ENCODE data around the gene KDELR1. TPM values are rescaled to one million over a fixed set of nuclear protein-coding genes. Genes with fewer than 3 reads are reported as not detected.
A peak's percentile ranks its signal among the peaks of the same experiment; 100 is the strongest.

Gene KDELR1
- 100 to 1,000 TPM; 149 to 155 TPM for total RNA-seq
- 187 TPM for polyA plus RNA-seq (ENCODE audit: insufficient read depth, low read depth, low replicate concordance)
- long read RNA-seq, donor 1, transcript KDELR1-201 (5 exons, 1,557 nt), result major isoform, 76 of 180 reads
- long read RNA-seq, donor 1, transcript KDELR1-203 (4 exons, 1,594 nt), result minor isoform, 7 of 180 reads
- long read RNA-seq, donor 1, partial matches to known transcripts, result 70 of 180 reads
- long read RNA-seq, donor 1, other reads (novel, unspliced or antisense), result 24 of 180 reads
- long read RNA-seq, donor 2, transcript KDELR1-201 (5 exons, 1,557 nt), result major isoform, 63 of 68 reads
- long read RNA-seq, donor 2, transcript KDELR1-203 (4 exons, 1,594 nt), result minor isoform, 5 of 68 reads
- long read RNA-seq, donor 2, partial matches to known transcripts, result 0 of 68 reads
- long read RNA-seq, donor 2, other reads (novel, unspliced or antisense), result 0 of 68 reads

DNA sequence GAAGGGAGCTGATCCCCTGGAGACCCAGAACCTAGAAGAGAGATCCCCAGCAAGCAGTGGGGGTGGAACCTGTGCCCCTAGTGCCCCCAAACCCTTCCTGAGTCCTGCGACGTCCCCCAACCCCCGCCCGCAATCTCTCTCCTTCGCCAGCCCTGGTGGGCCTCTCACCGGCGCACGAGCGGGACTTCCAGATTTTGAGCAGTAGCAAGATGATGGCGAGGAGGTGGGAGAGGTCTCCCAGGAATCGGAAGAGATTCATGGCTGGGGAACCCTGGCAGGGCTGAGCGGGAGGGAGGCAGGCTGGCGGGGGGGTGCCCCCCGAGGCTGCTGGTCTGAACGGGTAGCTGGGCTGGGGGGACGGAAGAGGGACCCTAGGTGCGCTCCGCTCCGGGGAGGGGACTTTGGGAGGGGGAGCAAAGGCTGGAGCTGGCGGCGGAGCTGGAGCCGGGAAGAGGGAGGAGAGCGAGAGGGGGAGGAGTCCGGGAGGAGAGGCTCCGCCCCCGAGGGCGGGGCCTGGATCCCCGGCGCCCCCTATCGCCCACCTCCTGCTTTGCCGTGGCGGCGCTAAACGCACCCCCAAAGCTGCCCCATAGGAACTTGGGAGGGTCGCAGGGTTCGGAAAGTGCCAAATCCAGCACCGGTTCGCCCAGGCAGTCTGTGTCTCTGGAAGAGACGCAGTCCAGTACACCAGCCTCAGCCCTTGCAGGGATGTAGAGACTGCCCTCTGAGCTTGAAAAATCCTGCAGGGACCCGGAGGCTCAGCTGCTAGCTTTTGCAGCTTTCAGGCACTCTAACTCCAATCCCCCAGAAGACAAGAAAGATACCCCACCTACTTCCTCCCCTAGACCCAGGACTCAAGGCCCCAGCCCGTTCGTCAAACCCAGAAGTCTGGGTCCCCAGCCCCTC is at the start of gene KDELR1:
Gene KDELR1 (minus strand): TSS at position 452 of the 906 bp plus-strand sequence. CDS start 193 bp downstream, at position 259.
- Histone ChIP-seq H3K9me3 (no peaks in the 10 kb centered on the region), H3K4me3 (peak within 1 kb of the TSS; percentile 81 to 95), H3K4me1 (peaks cover 22% of the 10 kb centered on the region), H3K36me3 (ENCODE audit: low read depth, missing control alignments) (no peaks in the 10 kb centered on the region), H3K27ac (peak within 1 kb of the TSS; percentile 83 to 97), H3K27me3 (no peaks in the 10 kb centered on the region)
- intact Hi-C loops (cut with DNase I; ENCODE audit: low total_unique reads), result no loop called here
- peak; percentile 87 for DNase-seq
- TF ChIP-seq, protein P1, sequence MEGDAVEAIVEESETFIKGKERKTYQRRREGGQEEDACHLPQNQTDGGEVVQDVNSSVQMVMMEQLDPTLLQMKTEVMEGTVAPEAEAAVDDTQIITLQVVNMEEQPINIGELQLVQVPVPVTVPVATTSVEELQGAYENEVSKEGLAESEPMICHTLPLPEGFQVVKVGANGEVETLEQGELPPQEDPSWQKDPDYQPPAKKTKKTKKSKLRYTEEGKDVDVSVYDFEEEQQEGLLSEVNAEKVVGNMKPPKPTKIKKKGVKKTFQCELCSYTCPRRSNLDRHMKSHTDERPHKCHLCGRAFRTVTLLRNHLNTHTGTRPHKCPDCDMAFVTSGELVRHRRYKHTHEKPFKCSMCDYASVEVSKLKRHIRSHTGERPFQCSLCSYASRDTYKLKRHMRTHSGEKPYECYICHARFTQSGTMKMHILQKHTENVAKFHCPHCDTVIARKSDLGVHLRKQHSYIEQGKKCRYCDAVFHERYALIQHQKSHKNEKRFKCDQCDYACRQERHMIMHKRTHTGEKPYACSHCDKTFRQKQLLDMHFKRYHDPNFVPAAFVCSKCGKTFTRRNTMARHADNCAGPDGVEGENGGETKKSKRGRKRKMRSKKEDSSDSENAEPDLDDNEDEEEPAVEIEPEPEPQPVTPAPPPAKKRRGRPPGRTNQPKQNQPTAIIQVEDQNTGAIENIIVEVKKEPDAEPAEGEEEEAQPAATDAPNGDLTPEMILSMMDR (IDR thresholded peaks at IDR 0.05), result peak; percentile 53 to 88 (median 87)
- TF ChIP-seq POLR2A (IDR thresholded peaks at IDR 0.05), result no peak
- WGBS, 2 donors, result 4 to 6% methylated on average over 18 to 36 of the region's 42 CpGs

DNA sequence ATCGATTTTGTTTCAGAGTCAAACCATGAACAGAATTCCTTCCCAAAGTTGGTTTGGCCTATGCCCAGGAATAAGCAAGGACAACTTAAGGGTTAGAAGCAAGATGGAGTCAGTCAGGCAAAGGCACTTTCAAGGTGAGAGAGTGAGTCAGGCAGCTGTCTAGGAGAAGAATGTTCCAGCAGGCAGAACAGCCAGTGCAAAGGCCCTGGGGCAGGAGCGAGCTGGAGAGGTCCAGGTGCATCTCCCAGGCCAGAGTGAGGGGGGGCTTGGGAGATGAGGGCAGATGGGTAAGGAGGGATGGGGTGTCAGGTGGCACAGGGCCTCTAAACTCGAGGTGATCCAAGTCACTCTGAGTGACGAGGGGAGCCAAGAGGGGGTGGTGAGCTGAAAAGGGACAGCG is 45.2 kb upstream of the KDELR1 start:
- Histone ChIP-seq H3K4me1 (no peaks in the 10 kb centered on the region), H3K36me3 (ENCODE audit: low read depth, missing control alignments) (no peaks in the 10 kb centered on the region), H3K27me3 (no peaks in the 10 kb centered on the region), H3K27ac (no peak overlapping the region), H3K9me3 (no peaks in the 10 kb centered on the region), H3K4me3 (no peak overlapping the region)
- no peak for DNase-seq
- TF ChIP-seq POLR2A (IDR thresholded peaks at IDR 0.05), result no peak
- TF ChIP-seq, protein P1 (IDR thresholded peaks at IDR 0.05), result no peak
- 87 to 92% methylated on average over 5 of the region's 5 CpGs for WGBS, 2 donors
- intact Hi-C loops (cut with DNase I; ENCODE audit: low total_unique reads), result no loop called here

GRCh38 chr19:48433337-48433736 is 42.0 kb upstream of the KDELR1 start:
- intact Hi-C loops (cut with DNase I; ENCODE audit: low total_unique reads), result no loop called here
- H3K27me3 ChIP-seq, result no peaks in the 10 kb centered on the region
- no peaks in the 10 kb centered on the region for H3K9me3 ChIP-seq
- no peak for DNase-seq
- TF ChIP-seq POLR2A (IDR thresholded peaks at IDR 0.05), result no peak
- TF ChIP-seq, protein P1 (IDR thresholded peaks at IDR 0.05), result no peak
- H3K4me1 ChIP-seq, result no peaks in the 10 kb centered on the region
- H3K27ac ChIP-seq, result no peak overlapping the region
- H3K36me3 ChIP-seq (ENCODE audit: low read depth, missing control alignments), result no peaks in the 10 kb centered on the region
- 58 to 59% methylated on average over 8 of the region's 8 CpGs for WGBS, 2 donors
- H3K4me3 ChIP-seq, result no peak overlapping the region

DNA sequence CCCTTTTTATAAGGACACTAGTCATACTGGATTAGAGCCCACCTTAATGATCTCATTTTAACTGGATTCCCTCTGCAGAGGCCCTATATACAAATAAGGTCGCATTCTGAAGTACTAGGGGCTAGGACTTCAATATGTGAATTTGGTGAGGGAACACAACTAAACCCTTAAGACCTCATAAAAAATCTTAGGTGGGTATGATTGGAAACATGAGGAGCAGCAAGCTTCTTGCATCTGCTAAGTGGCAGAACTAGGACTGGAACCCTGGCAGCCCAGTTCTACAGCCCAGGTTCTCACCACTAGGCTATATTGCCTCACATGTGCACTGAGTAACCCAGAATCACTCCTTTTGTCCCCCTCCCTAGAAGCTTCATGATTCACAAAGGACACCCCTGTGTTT is 37.3 kb upstream of the KDELR1 start:
- no peak for DNase-seq
- no peaks in the 10 kb centered on the region for H3K4me1 ChIP-seq
- 93 to 100% methylated on average over 1 of the region's 1 CpG for WGBS, 2 donors
- no peaks in the 10 kb centered on the region for H3K36me3 ChIP-seq (ENCODE audit: low read depth, missing control alignments)
- TF ChIP-seq, protein P1 (IDR thresholded peaks at IDR 0.05), result no peak
- TF ChIP-seq POLR2A (IDR thresholded peaks at IDR 0.05), result no peak
- intact Hi-C loops (cut with DNase I; ENCODE audit: low total_unique reads), result no loop called here
- no peak overlapping the region for H3K27ac ChIP-seq
- H3K4me3 ChIP-seq, result no peak overlapping the region
- no peaks in the 10 kb centered on the region for H3K9me3 ChIP-seq
- H3K27me3 ChIP-seq, result no peaks in the 10 kb centered on the region
